Suprapubic skin (tissue), 4 donors: ENCODE measurements around the gene ADGRF3. TPM values are rescaled to one million over a fixed set of nuclear protein-coding genes. Genes with fewer than 3 reads are reported as not detected.
A peak's percentile ranks its signal among the peaks of the same experiment; 100 is the strongest.
"Not testable (repeated sequence)": the region's sequence is repeated elsewhere in the genome, so short reads cannot be mapped to it uniquely, and the experiment has no call there.

Experiments
- DNase-seq, 2 donors: peaks; one replicate each; pipeline ENCODE4 v3.0.0-alpha.2; 2019; ENCODE audit warnings: low spot score in 2 of 2
- H3K27ac ChIP-seq: fragments of 200-600 bp; sonication (generic); one replicate; pipeline ENCODE4 v1.5.1; 2019
- H3K27me3 ChIP-seq: fragments of 200-600 bp; sonication (generic); one replicate; pipeline ENCODE4 v1.5.1; 2019
- H3K36me3 ChIP-seq: fragments of 200-600 bp; sonication (generic); one replicate; pipeline ENCODE4 v1.5.1; 2019
- H3K4me1 ChIP-seq: fragments of 200-600 bp; sonication (generic); one replicate; pipeline ENCODE4 v1.5.1; 2019
- H3K4me3 ChIP-seq: fragments of 200-600 bp; sonication (generic); one replicate; pipeline ENCODE4 v1.5.1; 2019; ENCODE audit warnings: mild to moderate bottlenecking
- H3K9me3 ChIP-seq: fragments of 200-600 bp; sonication (generic); one replicate; pipeline ENCODE4 v1.5.1; 2019
- CTCF ChIP-seq, 2 donors: fragments of 200-600 bp in 1 of 2; fragments of 450-650 bp in 1 of 2; sonication (generic) in 1 of 2; IDR thresholded peaks; one replicate each; pipeline ENCODE4 v1.5.1; 2016 to 2019; ENCODE audit warnings: antibody characterized with exemption in 2 of 2, mild to moderate bottlenecking in 1 of 2, moderate library complexity in 1 of 2
- EP300 ChIP-seq: sonication (generic); formaldehyde crosslinking; IDR thresholded peaks from one replicate; pipeline ENCODE4 v1.6.1; 2017; ENCODE audit warnings: antibody characterized with exemption
- POLR2A ChIP-seq, 2 donors: fragments of 450-650 bp; IDR thresholded peaks; one replicate each; pipeline ENCODE4 v1.6.1; 2017; ENCODE audit warnings: antibody characterized with exemption in 2 of 2, mild to moderate bottlenecking in 2 of 2, moderate library complexity in 2 of 2
- POLR2AphosphoS5 ChIP-seq, 3 donors: sonication (generic); formaldehyde crosslinking; IDR thresholded peaks; one replicate each; pipeline ENCODE4 v1.6.1; 2017; ENCODE audit warnings: antibody characterized with exemption in 3 of 3
- WGBS: methylation state at CpG from one replicate; pipeline ENCODE4 v1.1.5; 2018; 5-methylcytosine and 5-hydroxymethylcytosine counted together
- total RNA-seq, 4 donors: library from RNA; depleted of rRNA; stranded (reverse); fragments of >200 nt; gene quantifications; one replicate each; pipeline ENCODE4 v1.1.0, GENCODE V29; 2016

Gene ADGRF3
- total RNA-seq, 4 donors from 2014 or later = 0.19 to 0.48 (median 0.21) TPM; not detected in 1

DNA sequence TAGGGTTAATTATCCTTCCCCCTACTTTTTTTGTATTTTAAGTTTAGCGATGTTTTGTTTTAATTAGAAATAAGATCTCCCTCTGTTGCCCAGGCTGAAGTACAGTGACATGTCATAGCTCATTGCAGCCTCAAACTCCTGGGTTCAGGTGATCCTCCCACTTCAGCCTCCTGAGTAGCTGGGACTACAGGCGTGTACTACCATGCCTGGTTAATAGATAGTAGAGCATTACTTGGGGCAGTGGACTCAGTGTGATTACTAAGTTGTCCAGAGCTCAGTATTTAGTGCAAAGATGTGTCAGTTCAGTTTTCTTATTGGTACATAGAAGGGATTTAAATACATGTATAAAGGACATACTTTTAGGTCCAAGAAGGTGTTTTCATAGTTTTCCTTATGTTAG lies 9.5 kb upstream of the ADGRF3 start:
- no peak for DNase-seq
- Histone ChIP-seq H3K9me3 (no peaks in the 10 kb centered on the region), H3K4me1 (peaks cover 72% of the 10 kb centered on the region), H3K27me3 (no peaks in the 10 kb centered on the region), H3K4me3 (no peak overlapping the region), H3K27ac (peak overlapping the region; percentile 39), H3K36me3 (no peaks in the 10 kb centered on the region)
- WGBS = 90% methylated on average over 2 of the region's 2 CpGs
- no peak for TF ChIP-seq EP300
- TF ChIP-seq POLR2A (IDR thresholded peaks at IDR 0.05) = no peak
- no peak for TF ChIP-seq POLR2AphosphoS5 (IDR thresholded peaks at IDR 0.05)

DNA sequence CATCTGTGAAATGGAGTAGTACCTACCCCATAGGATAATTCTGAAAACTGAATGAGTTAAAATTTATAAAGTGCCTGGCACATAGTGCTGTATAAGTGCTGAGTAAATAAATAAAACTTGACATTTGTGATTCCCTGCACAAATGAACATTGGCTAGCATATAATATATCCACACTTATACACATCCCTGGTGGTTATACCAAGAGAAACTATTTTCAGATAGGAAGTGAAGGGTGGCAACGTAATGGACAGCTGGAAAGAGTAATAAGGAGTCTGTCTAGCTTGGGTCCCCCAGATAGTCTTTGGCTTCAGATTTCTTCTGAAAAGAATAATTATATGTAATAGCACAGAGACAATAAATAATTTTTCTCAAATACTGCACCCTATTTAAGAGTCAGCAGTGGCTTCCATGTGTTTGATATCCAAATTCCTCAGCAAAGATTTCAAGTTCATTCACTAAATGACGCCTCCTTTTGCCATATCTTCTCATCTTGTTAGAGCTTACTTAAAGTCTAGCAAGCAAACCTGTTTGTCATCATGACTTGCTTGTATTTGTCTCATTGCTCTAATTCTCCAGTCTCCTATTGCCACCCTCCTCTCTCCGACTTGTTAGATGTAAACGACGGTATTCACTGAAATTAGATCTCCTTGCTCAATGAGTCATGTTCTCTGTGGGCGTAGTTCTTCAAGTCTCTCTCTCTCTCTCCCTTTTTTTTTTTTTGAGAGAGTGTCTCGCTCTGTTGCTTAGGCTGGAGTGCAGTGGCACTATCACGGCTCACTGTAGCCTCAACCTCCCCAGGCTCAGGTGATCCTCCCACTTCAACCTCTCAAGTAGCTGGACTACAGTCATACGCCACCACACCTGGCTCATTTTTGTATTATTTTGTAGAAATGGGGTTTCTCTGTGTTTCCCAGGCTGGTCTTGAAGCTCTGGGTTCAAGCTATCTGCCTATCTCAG lies 8.7 kb upstream of the ADGRF3 start:
- TF ChIP-seq EP300 (no peak), POLR2A (IDR thresholded peaks at IDR 0.05) (no peak), CTCF (IDR thresholded peaks at IDR 0.05) (no peak), POLR2AphosphoS5 (IDR thresholded peaks at IDR 0.05) (no peak)
- Histone ChIP-seq H3K4me1 (peaks cover 67% of the 10 kb centered on the region), H3K27me3 (no peaks in the 10 kb centered on the region), H3K27ac (peak overlapping the region; percentile 65), H3K9me3 (no peaks in the 10 kb centered on the region), H3K4me3 (no peak overlapping the region), H3K36me3 (no peaks in the 10 kb centered on the region)
- WGBS = 45% methylated on average over 9 of the region's 9 CpGs
- DNase-seq = no peak

DNA sequence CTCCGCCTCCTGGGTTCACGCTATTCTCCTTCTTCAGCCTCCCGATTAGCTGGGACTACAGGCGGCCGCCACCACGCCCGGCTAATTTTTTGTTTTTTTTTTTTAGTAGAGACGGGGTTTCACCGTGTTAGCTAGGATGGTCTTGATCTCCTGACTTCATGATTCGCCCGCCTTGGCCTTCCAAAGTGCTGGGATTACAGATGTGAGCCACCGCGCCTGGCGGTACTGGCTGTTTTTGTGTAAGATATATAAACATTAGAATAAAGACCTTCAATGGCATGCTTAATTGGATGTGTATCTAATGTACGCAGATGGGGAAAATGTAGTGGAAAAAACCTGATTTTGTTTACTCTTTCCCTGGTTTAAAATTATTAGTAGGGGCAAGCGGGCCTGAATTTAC lies 7.9 kb upstream of the ADGRF3 start:
- not testable (repeated sequence) for H3K9me3 ChIP-seq, DNase-seq, H3K36me3 ChIP-seq, H3K4me3 ChIP-seq, H3K27me3 ChIP-seq
- 98% methylated on average over 16 of the region's 16 CpGs for WGBS
- Histone ChIP-seq H3K4me1 (peaks cover 62% of the 10 kb centered on the region), H3K27ac (peak overlapping the region; percentile 65)

DNA sequence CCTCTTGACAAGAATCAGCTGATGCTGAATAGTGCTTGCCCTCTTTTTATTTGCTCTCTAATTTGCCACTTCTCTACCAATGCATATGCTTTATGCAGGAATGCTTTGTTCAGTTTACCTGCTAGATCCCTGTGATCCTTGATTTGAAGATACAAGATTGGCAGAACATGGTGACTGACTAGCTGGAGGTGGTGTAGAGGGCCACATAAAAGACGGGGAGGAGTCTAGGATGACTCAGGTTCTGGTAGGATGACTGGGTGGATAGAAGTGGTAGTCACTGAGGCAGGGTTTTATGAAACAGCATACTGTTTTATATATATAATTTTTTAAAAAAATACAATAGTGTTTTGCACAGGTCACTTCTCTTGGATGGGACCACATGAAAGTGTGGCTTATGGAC lies 6.3 kb upstream of the ADGRF3 start:
- Histone ChIP-seq H3K27me3 (no peaks in the 10 kb centered on the region), H3K36me3 (no peaks in the 10 kb centered on the region), H3K27ac (no peak overlapping the region), H3K4me3 (no peak overlapping the region), H3K4me1 (peaks cover 52% of the 10 kb centered on the region), H3K9me3 (no peaks in the 10 kb centered on the region)
- TF ChIP-seq POLR2AphosphoS5 (IDR thresholded peaks at IDR 0.05) (no peak), CTCF (IDR thresholded peaks at IDR 0.05) (no peak), POLR2A (IDR thresholded peaks at IDR 0.05) (no peak), EP300 (no peak)
- DNase-seq = no peak
- WGBS = 59% methylated on average over 1 of the region's 1 CpG

- no peaks in the 10 kb centered on the region for H3K27me3 ChIP-seq
- DNase-seq = no peak
- TF ChIP-seq POLR2A (IDR thresholded peaks at IDR 0.05) = no peak
- no peak for TF ChIP-seq CTCF (IDR thresholded peaks at IDR 0.05)
- TF ChIP-seq POLR2AphosphoS5 (IDR thresholded peaks at IDR 0.05) = no peak
- TF ChIP-seq EP300 = no peak
- no peaks in the 10 kb centered on the region for H3K36me3 ChIP-seq
- no peak overlapping the region for H3K27ac ChIP-seq
- H3K4me1 ChIP-seq = peaks cover 52% of the 10 kb centered on the region
- H3K9me3 ChIP-seq = no peaks in the 10 kb centered on the region
- 91% methylated on average over 10 of the region's 10 CpGs for WGBS
- no peak overlapping the region for H3K4me3 ChIP-seq
Observed at GRCh38 chr2:26351375-26352090, 4.9 kb upstream of the ADGRF3 start.

DNA sequence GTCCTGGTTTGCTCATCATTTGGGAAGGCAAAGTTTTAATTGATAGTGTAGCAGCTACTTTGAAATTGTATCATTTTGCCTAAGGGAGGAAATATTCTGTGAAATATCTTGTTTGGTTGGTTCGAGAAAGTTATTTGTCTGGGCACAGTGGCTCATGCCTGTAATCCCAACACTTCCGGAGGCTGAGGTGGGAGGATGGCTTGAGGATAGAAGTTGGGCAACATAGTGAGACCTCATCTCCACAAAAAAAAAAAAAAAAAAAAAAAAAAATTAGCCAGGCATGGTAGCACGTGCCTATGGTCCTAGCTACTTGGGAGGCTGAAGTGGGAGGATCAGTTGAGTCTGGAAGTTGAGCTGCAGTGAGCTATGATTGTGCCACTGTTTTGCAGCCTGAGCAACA lies 3.1 kb upstream of the ADGRF3 start:
- TF ChIP-seq EP300 = no peak
- TF ChIP-seq POLR2AphosphoS5 (IDR thresholded peaks at IDR 0.05) = no peak
- no peak overlapping the region for H3K4me3 ChIP-seq
- H3K4me1 ChIP-seq = peaks cover 40% of the 10 kb centered on the region
- H3K36me3 ChIP-seq = no peaks in the 10 kb centered on the region
- no peaks in the 10 kb centered on the region for H3K9me3 ChIP-seq
- DNase-seq = no peak
- no peaks in the 10 kb centered on the region for H3K27me3 ChIP-seq
- WGBS = 47% methylated on average over 3 of the region's 3 CpGs
- H3K27ac ChIP-seq = no peak overlapping the region
